Liver (tissue), 9 donors: ENCODE measurements around the gene ZEB1. TPM values are rescaled to one million over a fixed set of nuclear protein-coding genes. Genes with fewer than 3 reads are reported as not detected.

Source experiments
- DNase-seq: peaks from one replicate; pipeline ENCODE4 v3.0.0-alpha.2; 2017; ENCODE audit warnings: low spot score
- H3K27ac ChIP-seq, 2 donors: one replicate each; pipeline ENCODE4 v1.7.0; 2013; ENCODE audit warnings: inconsistent platforms in 2 of 2, low read length in 2 of 2, control low read depth in 1 of 2, low read depth in 1 of 2, mild to moderate bottlenecking in 1 of 2
- H3K27me3 ChIP-seq, 4 donors: one replicate each; pipeline versions ENCODE4 v1.6.1 to v1.7.0; 2013; ENCODE audit warnings: low read length in 3 of 4, inconsistent platforms in 1 of 4, mild to moderate bottlenecking in 1 of 4, moderate library complexity in 1 of 4; ENCODE audit not compliant: control insufficient read depth in 4 of 4, insufficient read depth in 4 of 4
- H3K36me3 ChIP-seq, 4 donors: one replicate each; pipeline versions ENCODE4 v1.6.1 to v1.7.0; 2013; ENCODE audit warnings: low read length in 3 of 4, mild to moderate bottlenecking in 3 of 4, low read depth in 1 of 4, moderate library complexity in 1 of 4; ENCODE audit not compliant: control insufficient read depth in 4 of 4, insufficient read depth in 3 of 4
- H3K4me1 ChIP-seq, 4 donors: one replicate each; pipeline versions ENCODE4 v1.6.1 to v1.7.0; 2013; ENCODE audit warnings: low read length in 3 of 4, mild to moderate bottlenecking in 3 of 4, moderate library complexity in 1 of 4; ENCODE audit not compliant: control insufficient read depth in 4 of 4, insufficient read depth in 4 of 4
- H3K4me3 ChIP-seq, 3 donors: one replicate each; pipeline versions ENCODE4 v1.6.1 to v1.7.0; 2013; ENCODE audit warnings: low read length in 3 of 3, control low read depth in 1 of 3, low read depth in 1 of 3, mild to moderate bottlenecking in 1 of 3
- H3K9ac ChIP-seq, 2 donors: one replicate each; pipeline ENCODE4 v1.7.0; 2013; ENCODE audit warnings: low read length in 2 of 2, mild to moderate bottlenecking in 2 of 2, moderate library complexity in 2 of 2, control low read depth in 1 of 2, low read depth in 1 of 2
- H3K9me3 ChIP-seq, 4 donors: one replicate each; pipeline versions ENCODE4 v1.6.1 to v1.7.0; 2013; ENCODE audit warnings: low read length in 3 of 4; ENCODE audit not compliant: control insufficient read depth in 4 of 4
- EGR1 ChIP-seq, 2 donors: IDR thresholded peaks; 2 replicates each; pipeline ENCODE4 v1.6.1; 2016 to 2018; ENCODE audit warnings: antibody characterized with exemption in 2 of 2, low read depth in 2 of 2
- FOXA1 ChIP-seq: IDR thresholded peaks from 2 replicates; pipeline ENCODE4 v1.6.1; 2016; ENCODE audit warnings: antibody characterized with exemption
- FOXA2 ChIP-seq: IDR thresholded peaks from 2 replicates; pipeline ENCODE4 v1.6.1; 2016; ENCODE audit warnings: antibody characterized with exemption
- GABPA ChIP-seq, 2 donors: IDR thresholded peaks in 1 of 2; conservative IDR thresholded peaks in 1 of 2; 2 replicates each; pipeline ENCODE4 v1.6.1; 2016; ENCODE audit warnings: antibody characterized with exemption in 2 of 2, mild to moderate bottlenecking in 1 of 2, moderate library complexity in 1 of 2
- HNF4A ChIP-seq, 2 donors: conservative IDR thresholded peaks; 2 replicates each; pipeline ENCODE4 v1.6.1; 2016; ENCODE audit warnings: antibody characterized with exemption in 2 of 2, mild to moderate bottlenecking in 2 of 2
- HNF4G ChIP-seq: IDR thresholded peaks from 2 replicates; pipeline ENCODE4 v1.6.1; 2016; ENCODE audit warnings: antibody characterized with exemption
- JUND ChIP-seq, 2 donors: IDR thresholded peaks; 2 replicates each; pipeline ENCODE4 v1.6.1; 2016; ENCODE audit warnings: antibody characterized with exemption in 2 of 2
- MAX ChIP-seq: IDR thresholded peaks from 2 replicates; pipeline ENCODE4 v1.6.1; 2016; ENCODE audit warnings: antibody characterized with exemption
- NR2F2 ChIP-seq: IDR thresholded peaks from 2 replicates; pipeline ENCODE4 v1.6.1; 2016; ENCODE audit warnings: antibody characterized with exemption
- RAD21 ChIP-seq, 2 donors: IDR thresholded peaks; 2 replicates each; pipeline ENCODE4 v1.6.1; 2016; ENCODE audit warnings: antibody characterized with exemption in 2 of 2, mild to moderate bottlenecking in 2 of 2
- RXRA ChIP-seq, 2 donors: IDR thresholded peaks; 2 replicates each; pipeline ENCODE4 v1.6.1; 2017 to 2018; ENCODE audit warnings: antibody characterized with exemption in 2 of 2, mild to moderate bottlenecking in 1 of 2
- SP1 ChIP-seq: IDR thresholded peaks from 2 replicates; pipeline ENCODE4 v1.6.1; 2018; ENCODE audit warnings: antibody characterized with exemption, mild to moderate bottlenecking
- TAF1 ChIP-seq: conservative IDR thresholded peaks from 2 replicates; pipeline ENCODE4 v1.6.1; 2016; ENCODE audit warnings: antibody characterized with exemption, mild to moderate bottlenecking
- YY1 ChIP-seq: IDR thresholded peaks from 2 replicates; pipeline ENCODE4 v1.6.1; 2016; ENCODE audit warnings: antibody characterized with exemption, mild to moderate bottlenecking
- polyA plus RNA-seq, 2 donors: library from polyadenylated mRNA; stranded (reverse) in 1 of 2; unstranded in 1 of 2; fragments of 200-250 nt in 1 of 2; fragments of >200 nt in 1 of 2; fragmentation: Nextera tagmentation in 1 of 2; extraction: Ambion mirVana in 1 of 2; gene quantifications; one replicate each; pipeline versions ENCODE4 v1.2.1 to v1.2.3, GENCODE V29; 2013 to 2015
- total RNA-seq, 2 donors: library from RNA; depleted of rRNA; stranded (reverse); fragments of >200 nt; gene quantifications; one replicate each; pipeline ENCODE4 v1.2.3, GENCODE V29; 2014
- TF ChIP-seq, protein P1 (sequence below): IDR thresholded peaks from 2 replicates; pipeline ENCODE4 v1.6.1; 2016; ENCODE audit warnings: antibody characterized with exemption, mild to moderate bottlenecking
- TF ChIP-seq, protein P2 (sequence below): fragments of 150-350 bp; IDR thresholded peaks from 2 replicates; pipeline ENCODE4 v1.5.1; 2017; ENCODE audit warnings: improper control_type of control experiment, low read depth, low read length; ENCODE audit not compliant: missing input control
- TF ChIP-seq, protein P3 (sequence below): IDR thresholded peaks from 2 replicates; pipeline ENCODE4 v1.6.1; 2016; ENCODE audit warnings: antibody characterized with exemption
- TF ChIP-seq, protein P4 (sequence below): IDR thresholded peaks from 2 replicates; pipeline ENCODE4 v1.6.1; 2016; ENCODE audit warnings: antibody characterized with exemption
- donor health status: healthy.
- donor health status: healthy.
- donor health status: healthy.
- donor health status: healthy.
- donor health status: healthy.

ZEB1 gene
- total and polyA plus RNA-seq, 4 donors = 3.2 to 19.6 (median 6.5) TPM

GRCh38 chr10:31368724-31369123, 49.7 kb downstream of the ZEB1 start:
- H3K4me3 ChIP-seq = no peak overlapping the region
- H3K27ac ChIP-seq = no peak overlapping the region
- TF ChIP-seq EGR1 (IDR thresholded peaks at IDR 0.05; ENCODE audit: low read depth in 2 of 2) = no peak
- no peak for TF ChIP-seq MAX
- TF ChIP-seq FOXA1 = no peak
- TF ChIP-seq RAD21 (IDR thresholded peaks at IDR 0.05) = no peak
- TF ChIP-seq GABPA (IDR thresholded peaks at IDR 0.05 in 1 of 2, conservative IDR thresholded peaks at IDR 0.05 in 1 of 2) = no peak
- TF ChIP-seq JUND (IDR thresholded peaks at IDR 0.05) = no peak
- no peak for TF ChIP-seq HNF4G
- TF ChIP-seq YY1 = no peak
- TF ChIP-seq, protein P1, sequence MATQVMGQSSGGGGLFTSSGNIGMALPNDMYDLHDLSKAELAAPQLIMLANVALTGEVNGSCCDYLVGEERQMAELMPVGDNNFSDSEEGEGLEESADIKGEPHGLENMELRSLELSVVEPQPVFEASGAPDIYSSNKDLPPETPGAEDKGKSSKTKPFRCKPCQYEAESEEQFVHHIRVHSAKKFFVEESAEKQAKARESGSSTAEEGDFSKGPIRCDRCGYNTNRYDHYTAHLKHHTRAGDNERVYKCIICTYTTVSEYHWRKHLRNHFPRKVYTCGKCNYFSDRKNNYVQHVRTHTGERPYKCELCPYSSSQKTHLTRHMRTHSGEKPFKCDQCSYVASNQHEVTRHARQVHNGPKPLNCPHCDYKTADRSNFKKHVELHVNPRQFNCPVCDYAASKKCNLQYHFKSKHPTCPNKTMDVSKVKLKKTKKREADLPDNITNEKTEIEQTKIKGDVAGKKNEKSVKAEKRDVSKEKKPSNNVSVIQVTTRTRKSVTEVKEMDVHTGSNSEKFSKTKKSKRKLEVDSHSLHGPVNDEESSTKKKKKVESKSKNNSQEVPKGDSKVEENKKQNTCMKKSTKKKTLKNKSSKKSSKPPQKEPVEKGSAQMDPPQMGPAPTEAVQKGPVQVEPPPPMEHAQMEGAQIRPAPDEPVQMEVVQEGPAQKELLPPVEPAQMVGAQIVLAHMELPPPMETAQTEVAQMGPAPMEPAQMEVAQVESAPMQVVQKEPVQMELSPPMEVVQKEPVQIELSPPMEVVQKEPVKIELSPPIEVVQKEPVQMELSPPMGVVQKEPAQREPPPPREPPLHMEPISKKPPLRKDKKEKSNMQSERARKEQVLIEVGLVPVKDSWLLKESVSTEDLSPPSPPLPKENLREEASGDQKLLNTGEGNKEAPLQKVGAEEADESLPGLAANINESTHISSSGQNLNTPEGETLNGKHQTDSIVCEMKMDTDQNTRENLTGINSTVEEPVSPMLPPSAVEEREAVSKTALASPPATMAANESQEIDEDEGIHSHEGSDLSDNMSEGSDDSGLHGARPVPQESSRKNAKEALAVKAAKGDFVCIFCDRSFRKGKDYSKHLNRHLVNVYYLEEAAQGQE = no peak
- TF ChIP-seq, protein P2, sequence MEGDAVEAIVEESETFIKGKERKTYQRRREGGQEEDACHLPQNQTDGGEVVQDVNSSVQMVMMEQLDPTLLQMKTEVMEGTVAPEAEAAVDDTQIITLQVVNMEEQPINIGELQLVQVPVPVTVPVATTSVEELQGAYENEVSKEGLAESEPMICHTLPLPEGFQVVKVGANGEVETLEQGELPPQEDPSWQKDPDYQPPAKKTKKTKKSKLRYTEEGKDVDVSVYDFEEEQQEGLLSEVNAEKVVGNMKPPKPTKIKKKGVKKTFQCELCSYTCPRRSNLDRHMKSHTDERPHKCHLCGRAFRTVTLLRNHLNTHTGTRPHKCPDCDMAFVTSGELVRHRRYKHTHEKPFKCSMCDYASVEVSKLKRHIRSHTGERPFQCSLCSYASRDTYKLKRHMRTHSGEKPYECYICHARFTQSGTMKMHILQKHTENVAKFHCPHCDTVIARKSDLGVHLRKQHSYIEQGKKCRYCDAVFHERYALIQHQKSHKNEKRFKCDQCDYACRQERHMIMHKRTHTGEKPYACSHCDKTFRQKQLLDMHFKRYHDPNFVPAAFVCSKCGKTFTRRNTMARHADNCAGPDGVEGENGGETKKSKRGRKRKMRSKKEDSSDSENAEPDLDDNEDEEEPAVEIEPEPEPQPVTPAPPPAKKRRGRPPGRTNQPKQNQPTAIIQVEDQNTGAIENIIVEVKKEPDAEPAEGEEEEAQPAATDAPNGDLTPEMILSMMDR = no peak
- no peak for TF ChIP-seq FOXA2
- TF ChIP-seq HNF4A (conservative IDR thresholded peaks at IDR 0.05) = no peak
- no peak for TF ChIP-seq RXRA (IDR thresholded peaks at IDR 0.05)
- TF ChIP-seq, protein P3, sequence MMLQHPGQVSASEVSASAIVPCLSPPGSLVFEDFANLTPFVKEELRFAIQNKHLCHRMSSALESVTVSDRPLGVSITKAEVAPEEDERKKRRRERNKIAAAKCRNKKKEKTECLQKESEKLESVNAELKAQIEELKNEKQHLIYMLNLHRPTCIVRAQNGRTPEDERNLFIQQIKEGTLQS = no peak
- no peak for TF ChIP-seq TAF1
- no peak for TF ChIP-seq SP1
- TF ChIP-seq NR2F2 = no peak
- TF ChIP-seq, protein P4, sequence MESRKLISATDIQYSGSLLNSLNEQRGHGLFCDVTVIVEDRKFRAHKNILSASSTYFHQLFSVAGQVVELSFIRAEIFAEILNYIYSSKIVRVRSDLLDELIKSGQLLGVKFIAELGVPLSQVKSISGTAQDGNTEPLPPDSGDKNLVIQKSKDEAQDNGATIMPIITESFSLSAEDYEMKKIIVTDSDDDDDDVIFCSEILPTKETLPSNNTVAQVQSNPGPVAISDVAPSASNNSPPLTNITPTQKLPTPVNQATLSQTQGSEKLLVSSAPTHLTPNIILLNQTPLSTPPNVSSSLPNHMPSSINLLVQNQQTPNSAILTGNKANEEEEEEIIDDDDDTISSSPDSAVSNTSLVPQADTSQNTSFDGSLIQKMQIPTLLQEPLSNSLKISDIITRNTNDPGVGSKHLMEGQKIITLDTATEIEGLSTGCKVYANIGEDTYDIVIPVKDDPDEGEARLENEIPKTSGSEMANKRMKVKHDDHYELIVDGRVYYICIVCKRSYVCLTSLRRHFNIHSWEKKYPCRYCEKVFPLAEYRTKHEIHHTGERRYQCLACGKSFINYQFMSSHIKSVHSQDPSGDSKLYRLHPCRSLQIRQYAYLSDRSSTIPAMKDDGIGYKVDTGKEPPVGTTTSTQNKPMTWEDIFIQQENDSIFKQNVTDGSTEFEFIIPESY = no peak
- H3K4me1 ChIP-seq = peaks cover 3 to 7% (median 5%) of the 10 kb centered on the region in 4 donors
- H3K36me3 ChIP-seq = no peaks in the 10 kb centered on the region
- DNase-seq = no peak
- H3K27me3 ChIP-seq = no peaks in the 10 kb centered on the region
- no peak overlapping the region for H3K9ac ChIP-seq
- no peaks in the 10 kb centered on the region for H3K9me3 ChIP-seq
